Hematopoietic multipotent progenitor cell treated with erythropoietin and hydrocortisone succinate and interleukin-3 and kit ligand, for 8 days (in vitro differentiated cells): Measurements from ENCODE around the gene EIF1B.

Experiments used
- DNase-seq: peaks from one replicate; pipeline ENCODE4 v3.0.0-alpha.2; 2015

Gene EIF1B

DNA sequence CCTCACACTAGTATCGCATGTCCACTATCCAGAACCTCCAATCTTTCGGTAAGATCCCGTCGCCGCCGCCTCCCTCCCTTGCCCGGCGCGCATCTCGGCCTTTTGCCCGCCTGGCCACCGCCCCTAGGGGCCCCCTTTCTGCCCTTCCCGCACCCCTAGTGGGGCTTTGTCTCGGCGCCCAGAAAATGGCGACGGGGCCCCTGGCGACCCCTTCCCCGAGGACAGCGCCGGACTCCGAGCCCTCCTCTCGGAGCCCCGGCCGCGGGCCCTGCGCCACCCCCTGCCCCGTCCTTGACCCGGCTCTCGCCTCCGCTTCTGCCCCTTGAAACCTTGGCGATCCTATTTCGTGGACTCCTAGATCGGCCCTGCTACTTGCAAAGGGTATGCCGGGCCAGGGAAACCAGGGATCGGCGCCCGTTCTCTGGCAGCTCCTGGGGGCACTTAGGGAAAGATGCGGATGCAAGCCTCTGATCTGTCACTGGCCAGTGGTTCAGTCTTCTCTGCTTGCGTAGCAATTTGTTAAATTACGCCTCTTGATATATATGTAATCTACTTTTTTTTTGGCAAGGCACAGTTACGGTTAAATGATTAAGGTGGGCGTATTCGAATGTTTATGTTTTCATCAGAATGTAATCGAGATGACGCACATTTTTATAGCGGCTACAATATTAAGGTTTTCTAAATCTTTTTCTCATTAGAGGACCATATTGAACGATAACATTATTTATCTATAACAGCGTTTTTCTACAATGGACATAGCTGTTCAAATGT, 603 bp downstream of the EIF1B start:
- DNase-seq: peak; percentile 38

DNA sequence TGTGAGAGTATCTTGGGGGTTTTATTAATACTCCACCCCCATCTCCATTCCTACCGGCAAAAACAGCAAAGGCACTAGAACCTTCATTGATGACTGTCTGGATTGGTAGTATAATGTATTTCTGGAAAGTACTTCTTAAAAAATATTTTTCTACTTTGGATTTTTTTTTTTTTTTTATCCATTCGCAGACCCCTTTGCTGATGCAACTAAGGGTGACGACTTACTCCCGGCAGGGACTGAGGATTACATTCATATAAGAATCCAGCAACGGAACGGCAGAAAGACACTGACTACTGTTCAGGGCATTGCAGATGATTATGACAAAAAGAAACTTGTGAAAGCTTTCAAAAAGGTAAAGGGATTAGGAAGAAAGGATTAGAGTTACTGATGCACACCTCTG, 1.2 kb downstream of the EIF1B start:
- DNase-seq: peak; percentile 34

DNA sequence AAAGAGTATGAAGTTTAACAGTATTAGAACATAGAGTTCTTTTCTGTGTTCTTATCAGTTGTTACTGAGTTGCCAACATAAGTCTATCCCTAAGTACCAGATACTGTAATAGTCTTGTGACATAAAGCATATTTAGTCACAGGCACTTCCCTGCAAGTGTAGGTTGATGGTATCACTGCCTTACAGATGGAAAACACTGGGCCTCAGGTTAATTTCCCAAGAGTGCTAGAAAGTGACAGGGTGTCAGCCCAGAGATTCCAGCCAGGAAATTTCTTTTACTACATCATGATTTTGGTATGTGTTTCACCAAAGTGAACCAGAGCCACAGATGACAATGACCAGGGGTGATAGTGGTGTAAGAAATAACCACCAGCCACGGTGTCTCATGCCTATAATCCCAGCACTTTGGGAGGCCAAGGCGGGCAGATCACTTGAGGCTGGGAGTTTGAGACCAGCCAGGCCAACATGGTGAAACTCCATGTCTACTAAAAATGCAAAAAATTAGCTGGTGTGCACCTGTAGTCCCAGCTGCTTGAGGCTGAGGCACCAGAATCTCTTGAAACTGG, 3.2 kb downstream of the EIF1B start:
- peak; percentile 74 for DNase-seq

DNA sequence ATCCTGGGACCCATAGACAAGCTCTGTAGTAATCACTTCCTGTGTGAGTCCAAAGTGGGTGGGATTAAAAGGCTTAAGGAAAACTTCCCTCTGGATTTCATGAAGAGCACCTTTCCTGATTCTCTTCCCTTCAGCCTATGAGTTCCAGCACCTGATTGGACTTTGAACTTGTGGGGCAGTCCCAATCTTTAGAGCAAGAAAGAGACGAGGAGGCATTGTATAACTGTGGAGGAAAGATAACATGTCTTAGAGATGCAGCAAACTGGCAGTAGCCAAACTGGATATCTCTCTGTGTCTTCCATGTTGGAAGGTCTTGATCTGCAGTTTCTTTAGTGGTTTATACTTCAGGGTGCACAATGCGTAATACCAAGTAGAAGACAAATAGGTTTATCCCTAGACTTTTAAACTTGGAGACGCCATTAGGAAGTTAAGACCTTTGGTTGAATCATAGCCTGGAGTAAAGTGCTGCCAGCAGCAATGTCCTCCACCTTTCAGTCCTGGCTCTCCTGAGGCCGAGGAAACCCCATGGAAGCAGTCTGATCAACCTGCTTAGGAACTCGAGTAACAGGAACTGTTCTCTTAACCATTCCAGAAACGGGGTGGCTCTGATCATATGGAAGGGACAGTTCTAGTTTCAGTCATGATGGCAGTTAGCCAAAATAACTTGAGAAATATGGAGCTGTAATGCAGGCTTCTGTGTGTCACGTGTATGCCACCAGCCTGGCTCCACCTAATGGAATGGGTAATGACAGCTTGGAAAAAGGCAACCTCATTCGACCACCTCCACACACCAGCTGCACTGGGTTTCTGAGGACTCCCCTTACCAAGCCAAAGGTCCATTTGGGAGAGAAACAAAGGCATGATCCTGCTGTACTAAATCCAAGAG, 4.7 kb downstream of the EIF1B start:
- DNase-seq: peak; percentile 88

DNA sequence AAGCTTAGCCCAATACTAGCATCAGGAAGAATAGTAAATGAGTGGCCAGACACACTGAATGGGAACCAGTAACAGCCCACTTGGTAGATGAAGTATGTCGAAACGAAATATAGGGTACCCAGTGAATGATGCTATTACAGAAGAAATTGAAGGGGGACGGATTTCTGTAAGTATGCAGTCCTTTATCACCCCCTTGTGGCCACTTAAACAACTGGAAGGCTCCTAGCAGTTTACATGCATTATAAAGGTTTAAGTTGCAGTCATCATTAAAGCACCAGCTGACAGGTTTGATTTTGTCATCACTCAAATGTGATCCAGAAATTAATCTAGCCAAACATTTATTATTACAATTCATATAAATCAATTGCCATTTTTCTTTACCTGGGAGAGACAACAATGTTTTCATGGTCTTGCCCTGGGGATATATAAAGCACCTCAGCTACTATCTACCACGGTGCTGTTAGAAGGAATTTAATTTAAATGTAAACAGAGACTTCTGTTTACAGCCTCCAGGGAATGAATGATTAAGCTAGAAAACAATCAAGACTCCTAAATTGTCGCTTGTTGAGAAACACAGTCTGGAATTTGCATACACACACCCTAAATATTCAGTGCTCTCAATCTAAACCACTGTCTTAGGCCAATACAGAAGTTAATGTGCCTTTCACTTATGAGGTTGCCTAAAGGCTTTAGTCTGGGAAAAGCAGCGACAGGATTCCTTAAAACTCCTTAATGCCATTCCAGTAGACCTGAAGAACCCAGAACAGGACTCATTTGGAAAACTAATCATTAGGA, 7.8 kb downstream of the EIF1B start:
- DNase-seq: peak; percentile 81

DNA sequence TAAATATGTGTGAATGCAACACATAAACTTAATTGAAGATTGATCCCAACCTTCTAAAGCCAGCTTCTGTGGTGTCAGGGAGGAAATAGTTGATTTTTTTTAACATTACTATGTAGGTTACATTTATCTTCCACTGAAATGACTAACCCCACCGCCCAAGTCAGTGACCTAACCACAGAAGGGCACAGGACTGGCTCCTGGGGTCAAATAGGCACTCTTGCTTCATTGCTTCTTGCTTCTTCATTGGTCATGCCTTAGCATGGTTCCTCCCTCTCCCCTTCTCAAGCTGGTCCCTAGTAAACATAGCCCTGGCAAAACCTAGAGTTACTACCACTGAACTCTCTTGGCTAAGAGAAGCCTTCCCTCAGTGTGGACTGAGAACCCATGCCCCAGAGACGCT, 12.3 kb downstream of the EIF1B start:
- no peak for DNase-seq

DNA sequence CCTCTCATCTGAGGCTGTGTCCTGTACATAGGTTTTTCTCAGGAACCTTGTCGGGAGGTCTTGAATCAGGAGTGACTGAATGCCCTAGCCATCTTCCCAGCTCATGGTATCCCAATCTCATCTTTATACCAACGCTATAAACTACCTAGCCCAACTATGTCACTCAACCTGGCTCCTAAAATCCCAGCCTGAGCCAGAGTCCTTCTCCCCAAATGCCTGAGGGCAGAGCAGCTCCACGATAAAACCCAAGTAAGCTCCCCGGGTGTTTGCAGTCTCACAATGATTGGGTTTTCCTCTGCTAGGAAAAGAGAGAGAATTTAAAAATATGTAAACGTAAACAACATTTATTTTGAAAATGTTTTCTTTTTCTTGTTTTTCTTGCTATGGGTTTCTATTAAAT, 14.4 kb downstream of the EIF1B start:
- DNase-seq: no peak

DNA sequence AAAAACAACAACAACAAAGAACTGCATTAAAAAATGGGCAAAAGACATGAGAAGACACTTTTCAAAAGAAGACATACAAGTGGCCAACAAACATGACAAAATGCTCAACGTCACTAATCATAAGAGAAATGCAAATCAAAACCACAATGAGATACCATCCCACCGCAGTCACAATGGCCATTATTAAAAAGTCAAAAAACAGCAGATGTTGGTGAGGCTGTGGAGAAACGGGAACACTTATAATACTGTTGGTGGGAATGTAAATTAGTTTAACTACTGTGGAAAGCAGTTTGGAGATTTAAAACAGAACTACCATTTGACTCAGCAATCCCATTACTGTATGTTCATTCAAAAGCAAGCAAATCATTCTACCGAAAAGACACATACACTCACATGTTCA, 15.1 kb downstream of the EIF1B start:
- no peak for DNase-seq

- DNase-seq: no peak
These were observed 16.0 kb downstream of the EIF1B start for GRCh38 chr3:40325465-40325864.

- no peak for DNase-seq
These were observed 18.9 kb downstream of the EIF1B start for GRCh38 chr3:40328374-40328773.

GRCh38 chr3:40329071-40329470, 19.6 kb downstream of the EIF1B start:
- DNase-seq: no peak

- no peak for DNase-seq
These were observed 23.2 kb downstream of the EIF1B start for GRCh38 chr3:40332684-40333083.

DNA sequence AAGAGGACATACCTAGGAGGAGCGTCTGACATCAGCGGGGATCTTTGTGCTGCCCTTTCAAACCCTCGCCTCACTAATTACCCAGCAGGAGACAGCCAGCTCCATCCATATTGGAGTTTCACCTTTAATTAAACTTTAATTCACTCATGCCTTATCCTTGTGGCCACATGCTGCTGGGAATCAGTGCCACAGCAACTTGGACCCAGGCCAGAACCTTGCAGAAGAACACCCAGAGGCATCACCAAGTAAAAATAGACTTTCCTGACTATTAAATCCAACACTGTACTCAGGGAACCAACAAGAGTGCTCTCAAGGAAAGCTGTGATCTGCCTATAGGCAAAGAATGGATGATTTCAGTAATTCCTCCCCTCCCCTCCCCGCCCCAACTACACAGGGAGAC, 23.9 kb downstream of the EIF1B start:
- DNase-seq: no peak

DNA sequence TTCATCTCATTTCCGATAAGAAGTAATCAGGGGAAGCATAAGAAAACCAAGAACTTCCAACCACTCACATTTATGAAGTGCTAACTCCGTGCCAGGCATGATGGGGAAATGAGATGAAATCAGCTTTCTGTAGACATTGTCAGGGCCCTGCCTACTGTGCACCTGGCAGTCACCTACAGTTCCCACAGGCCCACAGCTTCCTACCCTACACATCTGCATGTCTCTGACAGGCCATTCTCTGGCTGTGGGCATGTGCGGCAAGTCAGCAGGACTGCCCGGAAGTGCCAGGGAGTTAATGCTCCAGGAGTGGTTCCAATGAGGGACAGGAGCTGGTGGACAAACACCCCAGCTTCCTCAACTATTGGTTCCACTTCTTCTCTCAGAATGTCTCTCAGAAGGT, 24.3 kb downstream of the EIF1B start:
- DNase-seq: no peak

GRCh38 chr3:40336101-40336500, 26.6 kb downstream of the EIF1B start:
- no peak for DNase-seq

GRCh38 chr3:40336511-40337135, 27.1 kb downstream of the EIF1B start:
- no peak for DNase-seq

DNA sequence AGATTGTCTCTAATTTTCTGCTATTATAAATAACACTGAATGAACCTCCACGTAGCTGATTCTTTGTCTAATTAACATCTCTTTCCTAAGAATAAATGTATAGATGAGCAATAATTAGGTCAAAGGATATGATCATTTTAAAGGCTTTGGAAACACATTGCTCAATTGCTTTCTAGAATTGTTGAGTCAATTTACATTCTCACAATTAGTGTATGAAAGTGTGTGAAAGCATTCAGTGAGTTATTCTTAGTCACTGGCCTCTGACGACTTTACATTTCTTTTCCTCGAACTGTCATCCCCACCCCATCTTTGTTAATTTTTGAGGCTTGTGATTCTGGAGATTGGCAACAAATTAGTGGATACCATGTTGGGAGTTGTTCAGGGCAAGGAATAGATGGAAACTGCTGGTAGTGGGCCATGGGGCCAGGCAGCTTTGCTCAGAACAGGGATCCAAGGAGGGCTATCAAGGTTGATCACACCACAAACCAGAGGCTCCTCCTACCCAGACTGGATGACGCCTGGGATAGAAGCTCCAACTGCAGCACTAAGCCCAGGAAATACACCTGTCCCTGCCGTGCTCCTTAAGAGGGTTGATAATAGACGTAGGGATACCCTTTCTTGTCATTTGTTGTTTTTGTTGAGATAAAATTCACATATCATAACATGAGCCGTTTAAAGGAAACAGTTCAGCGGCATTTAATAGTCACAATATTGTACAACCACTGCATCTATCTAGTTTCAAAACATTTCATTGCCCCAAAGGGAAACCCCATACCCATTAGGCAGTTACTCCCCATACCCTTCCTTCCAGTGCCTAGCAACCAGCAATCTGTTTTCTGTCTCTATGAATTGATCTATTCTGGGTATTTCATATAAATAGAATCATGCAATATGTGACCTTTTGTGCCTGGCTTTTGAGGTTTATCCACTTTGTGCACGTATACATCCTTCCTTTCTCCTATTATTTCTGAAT, 27.9 kb downstream of the EIF1B start:
- no peak for DNase-seq

DNA sequence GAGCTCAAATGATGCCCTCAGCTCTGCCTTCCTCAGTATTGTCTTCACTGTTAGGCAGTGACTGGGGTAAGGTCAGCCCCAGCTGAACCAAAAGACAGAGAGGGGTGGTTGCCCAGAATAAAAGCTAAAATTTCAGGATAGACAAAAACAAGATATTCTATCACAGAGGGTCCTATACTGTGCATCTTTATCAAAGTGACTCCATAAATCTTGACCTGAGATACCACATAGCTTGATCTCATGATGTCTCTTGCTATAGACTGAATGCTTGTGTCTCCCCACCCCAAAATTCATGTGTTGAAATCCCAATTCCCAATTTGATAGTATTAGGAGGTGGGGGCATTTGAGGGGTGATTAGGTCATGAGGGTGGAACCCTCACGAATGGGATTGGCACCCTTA, 30.4 kb downstream of the EIF1B start:
- no peak for DNase-seq

DNA sequence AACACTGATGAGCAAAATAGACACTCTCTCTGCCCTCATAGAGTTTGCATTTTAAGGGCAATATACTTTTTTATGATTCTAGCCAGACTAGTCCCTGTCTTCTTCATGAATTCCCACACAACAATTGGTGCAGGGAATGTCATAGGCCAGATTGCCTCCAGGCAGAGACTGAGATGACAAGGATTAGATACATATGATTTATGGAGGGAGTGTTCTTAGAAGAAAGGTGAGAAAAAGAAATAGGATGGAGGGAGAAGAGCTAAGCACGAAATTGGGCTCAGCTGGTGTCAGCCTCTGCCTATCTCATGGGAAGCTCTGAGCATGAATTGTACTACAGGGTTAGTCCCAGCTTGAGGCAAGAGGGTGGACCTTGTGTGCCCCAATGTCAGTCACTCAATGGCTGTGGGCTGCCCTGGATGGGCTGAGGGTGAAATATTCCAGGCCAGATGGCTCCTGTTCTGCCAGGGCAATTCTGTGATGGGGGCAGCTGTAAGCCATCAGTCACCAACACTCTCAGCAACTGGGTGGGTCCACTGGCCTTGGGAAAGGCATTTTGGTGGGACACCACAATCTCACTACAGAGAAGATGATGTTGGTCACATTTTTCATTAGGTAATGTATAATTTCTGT, 31.1 kb downstream of the EIF1B start:
- DNase-seq: no peak

DNA sequence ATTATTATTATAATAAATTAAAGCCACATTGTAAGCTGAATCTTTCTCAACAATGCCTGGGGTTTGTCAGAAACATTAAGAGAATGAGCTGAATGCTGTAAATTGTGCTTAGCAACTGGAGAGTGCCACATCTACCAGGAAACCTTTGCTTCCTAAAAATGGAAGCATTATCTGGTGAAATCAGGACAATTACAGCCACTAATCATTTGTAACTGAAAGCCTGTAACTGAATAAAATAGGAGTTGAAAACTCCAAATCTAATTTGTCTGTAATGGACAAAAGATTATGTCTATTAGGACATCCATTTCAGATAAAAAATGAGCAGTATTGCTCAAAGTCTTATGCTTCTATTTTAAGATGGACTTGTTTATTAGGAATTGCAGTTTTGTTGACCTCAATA, 32.2 kb downstream of the EIF1B start:
- DNase-seq: no peak

GRCh38 chr3:40350529-40350928, 41.0 kb downstream of the EIF1B start:
- DNase-seq: no peak
